CD4-positive, alpha-beta T cell treated with Interferon alpha-2 for 1 hour (primary cell): Measurements from ENCODE around the gene ZNF668.

ENCODE experiments used
- DNase-seq, 2 donors: peaks; one replicate each; pipeline ENCODE4 v3.0.0-alpha.2; 2020 to 2022

Gene ZNF668

GRCh38 chr16:31073970-31074813 is at the start of gene ZNF668, which contains the start of gene ZNF646:
ZNF668 (minus strand) TSS chr16:31074240; CDS start chr16:31064459, 9,781 bp downstream.
ZNF646 (plus strand) TSS chr16:31074422; CDS start chr16:31076325, 1,903 bp downstream.
- DNase-seq = peak; percentile 98 to 99

- DNase-seq = no peak
Observed at GRCh38 chr16:31120129-31120528, 46.1 kb upstream of the ZNF668 start.

DNA sequence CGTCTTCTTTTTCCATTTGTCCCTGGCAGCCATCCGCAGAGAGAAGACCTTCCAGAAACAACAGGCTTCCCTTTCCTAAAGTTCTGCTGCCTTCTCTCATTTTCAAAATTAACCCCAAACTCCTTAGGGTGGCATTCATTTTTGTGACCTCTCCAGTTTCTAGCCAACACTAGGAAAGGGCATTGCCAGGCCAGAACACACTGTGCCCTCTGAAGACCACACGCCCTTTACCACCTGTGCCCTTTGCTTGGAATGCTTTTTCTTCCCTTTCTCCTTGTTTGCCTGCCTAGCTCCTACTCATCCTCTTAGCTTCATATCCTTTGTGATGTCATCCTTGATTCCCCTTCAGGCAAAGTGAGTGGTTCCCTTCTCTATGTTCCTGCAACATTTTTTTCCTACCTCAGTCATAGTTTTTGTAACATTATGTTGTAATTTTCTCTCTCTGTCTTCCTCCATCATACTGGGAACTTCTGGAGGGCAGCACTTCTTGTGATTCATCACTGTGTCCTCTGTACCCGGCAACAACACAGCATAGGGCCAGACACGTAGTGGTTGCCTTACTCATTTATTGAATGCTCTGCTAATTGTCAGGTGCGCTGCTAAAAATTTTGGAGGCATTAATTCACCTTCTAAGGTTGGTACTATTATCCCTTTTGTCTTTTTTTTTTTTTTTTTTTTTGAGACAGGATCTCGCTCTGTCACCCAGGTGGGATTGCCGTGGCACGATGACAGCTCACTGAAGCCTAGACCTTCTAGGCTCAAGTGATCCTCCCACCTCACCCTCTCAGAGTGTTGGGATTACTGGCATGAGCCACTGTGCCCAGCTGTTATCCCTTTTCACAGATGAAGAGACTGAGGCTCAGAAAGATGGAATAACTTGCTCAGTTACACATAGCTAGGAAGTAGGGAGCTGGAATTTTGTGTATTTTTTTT is 44.4 kb upstream of the ZNF668 start:
- peak in 1 of 2 donors; percentile 41 for DNase-seq

- peak; percentile 98 for DNase-seq
Observed at GRCh38 chr16:31117384-31118222, 43.6 kb upstream of the ZNF668 start, which contains the start of gene KAT8. KAT8 (plus strand) TSS chr16:31117664; CDS start chr16:31117682, 18 bp downstream.

GRCh38 chr16:31114468-31114867 is 40.4 kb upstream of the ZNF668 start:
- no peak for DNase-seq

- peak in 1 of 2 donors; percentile 47 for DNase-seq
Observed at GRCh38 chr16:31113121-31114120, 39.4 kb upstream of the ZNF668 start.

- no peak for DNase-seq
Observed at GRCh38 chr16:31112711-31113110, 38.7 kb upstream of the ZNF668 start.

- no peak for DNase-seq
Observed at GRCh38 chr16:31111881-31112466, 37.9 kb upstream of the ZNF668 start.

- no peak for DNase-seq
Observed at GRCh38 chr16:31110106-31111034, 36.3 kb upstream of the ZNF668 start.

DNA sequence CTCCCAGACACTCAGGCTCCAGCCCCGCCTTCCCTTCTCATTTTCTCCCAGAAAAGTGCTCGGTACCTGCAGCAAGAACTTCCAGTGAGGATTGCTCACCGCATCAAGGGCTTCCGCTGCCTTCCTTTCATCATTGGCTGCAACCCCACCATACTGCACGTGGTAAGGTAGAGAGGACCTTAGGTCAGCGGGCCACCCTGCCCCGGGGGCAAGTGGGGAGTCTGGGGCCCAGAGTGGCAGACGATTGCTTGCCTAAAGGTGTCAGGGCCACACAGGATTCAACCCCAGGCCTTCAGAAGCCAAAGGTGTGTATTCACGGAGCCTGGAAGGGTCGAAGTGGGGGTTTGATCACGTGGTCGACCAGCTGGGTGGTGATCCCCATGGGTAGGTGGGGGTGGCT is 35.6 kb upstream of the ZNF668 start:
- DNase-seq = no peak

DNA sequence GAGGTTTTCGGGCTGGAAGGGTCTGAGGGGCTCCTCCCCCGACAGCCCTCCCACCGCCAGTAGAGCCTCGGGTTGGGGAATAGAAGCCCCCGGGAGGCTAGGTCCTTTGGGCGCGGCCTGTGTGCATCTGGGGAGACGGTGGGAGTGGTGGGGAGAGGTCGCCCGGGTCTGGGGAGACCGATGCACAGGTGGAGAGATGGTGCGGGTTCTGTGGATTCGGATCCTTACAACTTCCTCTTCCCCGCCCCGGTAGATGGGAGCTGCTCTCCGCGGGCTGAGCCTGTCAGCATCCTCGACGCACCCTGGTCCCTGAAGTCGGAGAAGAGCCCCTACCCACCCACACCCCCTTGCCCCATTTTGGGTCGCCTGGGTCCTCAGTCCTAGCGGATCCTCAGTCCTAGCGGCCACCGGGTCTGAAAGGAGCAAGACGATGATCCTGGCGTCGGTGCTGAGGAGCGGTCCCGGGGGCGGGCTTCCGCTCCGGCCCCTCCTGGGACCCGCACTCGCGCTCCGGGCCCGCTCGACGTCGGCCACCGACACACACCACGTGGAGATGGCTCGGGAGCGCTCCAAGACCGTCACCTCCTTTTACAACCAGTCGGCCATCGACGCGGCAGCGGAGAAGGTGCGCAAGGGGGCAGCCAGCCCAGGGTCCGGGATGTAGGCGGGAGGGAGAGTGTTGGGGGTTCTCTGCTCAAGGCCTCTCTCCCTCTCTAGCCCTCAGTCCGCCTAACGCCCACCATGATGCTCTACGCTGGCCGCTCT is 34.9 kb upstream of the ZNF668 start:
- no peak for DNase-seq

DNA sequence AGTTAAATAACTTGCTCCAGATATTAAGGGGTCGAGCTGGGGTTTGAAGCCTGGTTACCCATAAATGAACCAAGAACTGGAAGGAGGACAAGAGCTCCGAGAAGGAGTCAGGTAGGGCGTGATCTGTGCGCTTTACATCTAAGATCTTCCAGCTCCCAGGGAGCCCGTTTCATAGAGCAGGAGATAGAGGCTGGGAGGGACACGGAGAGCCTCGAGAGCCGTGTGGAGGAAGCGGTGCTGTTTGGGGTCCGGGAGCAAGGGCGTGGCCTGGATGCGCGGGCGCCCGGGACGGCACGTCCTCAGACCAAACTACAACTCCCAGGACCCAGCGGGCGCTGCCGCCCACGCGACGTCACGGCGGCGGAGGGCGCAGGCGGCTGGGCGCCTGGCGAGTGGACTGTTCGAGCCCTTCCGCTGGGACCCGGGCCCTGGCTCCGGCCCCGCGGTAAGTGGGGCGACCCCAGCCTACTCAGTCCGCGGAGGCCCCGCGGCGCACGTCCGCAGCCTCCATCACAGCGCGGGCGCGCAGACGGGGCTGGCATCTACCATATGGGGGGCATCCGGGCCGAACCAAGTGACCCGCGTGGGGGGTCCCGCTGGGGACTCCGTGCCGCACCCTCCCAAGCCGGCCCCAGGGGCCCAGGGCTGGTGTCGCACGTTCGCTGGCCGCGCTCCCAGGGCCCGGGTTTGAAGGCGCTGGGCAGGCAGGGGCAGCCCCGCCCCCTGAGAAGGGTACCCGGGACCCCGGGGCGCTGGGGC is 34.2 kb upstream of the ZNF668 start, which contains the start of gene BCKDK:
Gene BCKDK, plus strand, starts transcription at position 352 of the 759 bp plus-strand sequence. CDS start 838 bp downstream, outside the sequence.
- DNase-seq = peak; percentile 50 to 67

DNA sequence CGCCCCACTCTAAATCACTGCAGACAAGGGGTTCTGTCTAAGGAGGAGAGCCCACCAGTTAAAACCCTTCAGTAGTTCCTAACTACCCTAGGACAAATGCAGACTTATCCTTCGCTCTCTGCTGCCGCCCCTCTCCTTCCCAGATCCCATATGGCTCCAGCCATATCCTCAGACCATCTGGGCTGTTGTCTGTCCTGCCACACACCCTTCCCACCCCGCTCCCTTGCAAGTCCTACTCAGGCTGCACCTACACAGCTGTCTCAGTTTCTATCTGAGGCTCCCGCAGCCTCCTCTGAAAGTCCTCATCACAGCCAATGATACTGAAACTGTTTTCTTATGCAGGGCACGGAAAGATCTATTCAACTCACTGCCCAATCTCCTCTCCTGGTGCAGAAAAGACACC is 33.4 kb upstream of the ZNF668 start:
- DNase-seq = no peak

GRCh38 chr16:31106509-31107464 is 32.7 kb upstream of the ZNF668 start:
- no peak for DNase-seq

DNA sequence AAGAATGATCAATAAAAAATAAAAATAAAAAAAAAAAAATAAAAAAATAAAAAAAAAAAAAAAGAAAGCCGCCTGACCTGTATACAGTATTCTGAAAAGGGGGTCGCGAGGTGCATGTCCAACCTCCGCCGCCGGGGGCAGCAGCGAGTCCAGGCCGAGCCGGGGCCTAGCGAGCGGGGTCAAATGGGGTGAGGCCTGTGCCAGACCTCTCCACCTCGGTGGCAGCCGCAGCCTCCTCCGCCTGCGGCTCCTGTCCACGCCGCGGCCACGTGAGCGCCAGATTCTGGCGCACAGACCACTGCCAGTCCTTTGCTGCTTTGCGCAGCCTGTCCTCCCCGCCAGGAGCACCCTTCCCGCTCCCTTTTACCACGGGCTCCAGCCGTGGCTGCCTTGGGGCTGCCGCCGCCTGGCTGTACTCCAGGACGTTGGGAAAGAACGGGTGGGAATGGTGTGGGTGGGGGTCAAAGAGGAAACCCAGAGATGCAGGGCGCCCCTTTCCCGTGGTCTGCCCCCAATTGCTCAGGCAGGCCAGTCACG is 31.7 kb upstream of the ZNF668 start:
- DNase-seq = peak; percentile 83 to 85
